Measurements from ENCODE around the gene TFPI. TPM values are rescaled to one million over a fixed set of nuclear protein-coding genes. Genes with fewer than 3 reads are reported as not detected.

The TFPI gene
- total and polyA plus RNA-seq, 11 donors: 13.5 to 63.7 (median 24.6) TPM

DNA sequence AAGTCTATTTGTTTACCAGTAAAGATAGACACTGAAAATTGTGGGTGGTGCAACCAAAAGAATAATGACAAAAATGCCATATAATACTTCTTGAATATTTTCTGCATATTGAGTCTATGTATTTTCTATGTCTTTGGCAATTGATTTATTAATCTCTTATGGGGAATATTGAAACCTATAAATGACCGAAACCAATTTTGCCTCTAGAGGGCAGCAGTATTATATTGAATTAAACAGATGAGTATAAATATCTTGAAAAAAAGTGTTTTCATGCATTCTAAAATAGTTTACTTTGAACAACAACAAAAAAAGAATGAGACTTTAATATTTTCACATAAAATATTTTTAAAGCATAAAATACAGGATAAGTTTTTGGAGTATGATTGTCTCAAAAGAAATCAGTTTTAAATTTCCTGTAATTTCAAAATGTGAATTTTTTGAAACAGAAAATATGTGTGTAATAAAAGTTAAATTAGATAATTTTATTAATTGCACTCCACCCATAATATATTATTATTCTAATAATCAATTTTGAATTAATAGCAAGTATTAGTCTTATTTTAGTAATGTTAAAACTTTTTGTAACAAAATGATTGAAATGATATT lies 56.3 kb downstream of the TFPI start:
- no peak for TF ChIP-seq POLR2A (IDR thresholded peaks at IDR 0.05)
- TF ChIP-seq, protein P1, sequence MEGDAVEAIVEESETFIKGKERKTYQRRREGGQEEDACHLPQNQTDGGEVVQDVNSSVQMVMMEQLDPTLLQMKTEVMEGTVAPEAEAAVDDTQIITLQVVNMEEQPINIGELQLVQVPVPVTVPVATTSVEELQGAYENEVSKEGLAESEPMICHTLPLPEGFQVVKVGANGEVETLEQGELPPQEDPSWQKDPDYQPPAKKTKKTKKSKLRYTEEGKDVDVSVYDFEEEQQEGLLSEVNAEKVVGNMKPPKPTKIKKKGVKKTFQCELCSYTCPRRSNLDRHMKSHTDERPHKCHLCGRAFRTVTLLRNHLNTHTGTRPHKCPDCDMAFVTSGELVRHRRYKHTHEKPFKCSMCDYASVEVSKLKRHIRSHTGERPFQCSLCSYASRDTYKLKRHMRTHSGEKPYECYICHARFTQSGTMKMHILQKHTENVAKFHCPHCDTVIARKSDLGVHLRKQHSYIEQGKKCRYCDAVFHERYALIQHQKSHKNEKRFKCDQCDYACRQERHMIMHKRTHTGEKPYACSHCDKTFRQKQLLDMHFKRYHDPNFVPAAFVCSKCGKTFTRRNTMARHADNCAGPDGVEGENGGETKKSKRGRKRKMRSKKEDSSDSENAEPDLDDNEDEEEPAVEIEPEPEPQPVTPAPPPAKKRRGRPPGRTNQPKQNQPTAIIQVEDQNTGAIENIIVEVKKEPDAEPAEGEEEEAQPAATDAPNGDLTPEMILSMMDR (IDR thresholded peaks at IDR 0.05): peak; percentile 25 to 67 (median 48)
- DNase-seq (no peak), ATAC-seq (no peak)
- no peak overlapping the region for H3K4me3 ChIP-seq
- H3K27me3 ChIP-seq: no peaks in the 10 kb centered on the region
- H3K27ac ChIP-seq: no peak overlapping the region
- intact Hi-C loops (cut with DNase I): loop anchor here in 6 of 10 donors (5.0 to 10.0 kb wide), 5 partner anchors 84 to 1014 kb away; no protein-coding TSS in a partner anchor
- peaks cover 0 to 21% (median 0%) of the 10 kb centered on the region in 12 donors for H3K4me1 ChIP-seq
- WGBS, 4 donors: 28 to 39% (median 33%) methylated on average over 1 of the region's 1 CpG
- H3K9me3 ChIP-seq: peaks cover 0 to 5% (median 0%) of the 10 kb centered on the region in 12 donors
- peaks cover 0 to 31% (median 10%) of the 10 kb centered on the region in 9 donors for H3K36me3 ChIP-seq

DNA sequence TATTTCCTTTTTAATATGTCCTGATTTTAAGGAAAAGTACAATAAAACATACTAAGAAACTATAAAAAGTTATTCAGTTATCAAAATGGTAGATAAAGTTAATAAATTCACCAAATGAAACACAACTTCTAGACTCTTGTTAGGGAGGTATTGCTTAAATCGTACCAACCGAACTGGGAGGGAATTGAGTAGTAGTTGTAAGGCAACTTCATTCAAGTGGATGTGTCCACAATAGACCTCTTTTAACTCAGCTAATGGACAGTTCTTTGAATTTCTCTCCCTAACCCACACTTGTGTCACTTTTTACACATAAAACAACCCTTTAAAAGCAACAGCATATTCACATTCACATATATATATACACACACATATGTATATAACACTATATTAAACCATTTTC lies 57.1 kb downstream of the TFPI start:
- ATAC-seq: no peak
- Histone ChIP-seq H3K4me1 (peaks cover 0 to 13% (median 0%) of the 10 kb centered on the region in 12 donors), H3K9me3 (peaks cover 0 to 6% (median 0%) of the 10 kb centered on the region in 12 donors), H3K4me3 (no peak overlapping the region), H3K27ac (no peak overlapping the region), H3K36me3 (peaks cover 0 to 31% (median 10%) of the 10 kb centered on the region in 9 donors), H3K27me3 (no peaks in the 10 kb centered on the region)
- TF ChIP-seq POLR2A (IDR thresholded peaks at IDR 0.05): no peak
- TF ChIP-seq, protein P1 (IDR thresholded peaks at IDR 0.05): no peak
- no peak for DNase-seq
- 84 to 92% (median 90%) methylated on average over 2 of the region's 2 CpGs for WGBS, 4 donors
- intact Hi-C loops (cut with DNase I): loop anchor here in 6 of 10 donors (5.0 to 10.0 kb wide), 5 partner anchors 85 to 1015 kb away; no protein-coding TSS in a partner anchor

DNA sequence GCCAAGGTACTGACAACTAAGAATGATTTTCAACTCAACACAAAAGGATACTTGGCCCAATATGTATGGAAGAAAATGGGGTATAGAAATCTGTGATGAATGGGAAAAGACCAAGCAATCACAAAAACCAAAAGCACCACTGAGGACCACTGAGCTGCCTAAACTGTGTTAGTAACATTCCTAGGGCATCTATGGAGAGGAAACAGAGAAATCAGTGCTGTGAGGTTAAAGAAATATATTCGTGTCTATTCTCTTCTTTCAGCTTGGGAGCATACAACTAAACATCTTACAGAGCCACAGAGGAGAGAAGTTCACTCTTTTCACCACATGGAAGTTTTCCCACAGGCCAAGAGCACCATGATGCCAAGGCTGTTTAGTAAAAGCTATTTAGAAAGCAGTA lies 58.9 kb downstream of the TFPI start:
- Histone ChIP-seq H3K9me3 (peaks cover 0 to 8% (median 0%) of the 10 kb centered on the region in 12 donors), H3K27ac (no peak overlapping the region), H3K36me3 (peaks cover 0 to 31% (median 10%) of the 10 kb centered on the region in 9 donors), H3K4me1 (peaks cover 0 to 3% (median 0%) of the 10 kb centered on the region in 12 donors), H3K4me3 (no peak overlapping the region), H3K27me3 (no peaks in the 10 kb centered on the region)
- ATAC-seq (no peak), DNase-seq (no peak)
- WGBS, 4 donors: 78 to 85% (median 80%) methylated on average over 1 of the region's 1 CpG
- intact Hi-C loops (cut with DNase I): loop anchor here in 6 of 10 donors (5.0 to 10.0 kb wide), 5 partner anchors 87 to 1017 kb away; no protein-coding TSS in a partner anchor
- no peak for TF ChIP-seq POLR2A (IDR thresholded peaks at IDR 0.05)
- TF ChIP-seq, protein P1 (IDR thresholded peaks at IDR 0.05): no peak

DNA sequence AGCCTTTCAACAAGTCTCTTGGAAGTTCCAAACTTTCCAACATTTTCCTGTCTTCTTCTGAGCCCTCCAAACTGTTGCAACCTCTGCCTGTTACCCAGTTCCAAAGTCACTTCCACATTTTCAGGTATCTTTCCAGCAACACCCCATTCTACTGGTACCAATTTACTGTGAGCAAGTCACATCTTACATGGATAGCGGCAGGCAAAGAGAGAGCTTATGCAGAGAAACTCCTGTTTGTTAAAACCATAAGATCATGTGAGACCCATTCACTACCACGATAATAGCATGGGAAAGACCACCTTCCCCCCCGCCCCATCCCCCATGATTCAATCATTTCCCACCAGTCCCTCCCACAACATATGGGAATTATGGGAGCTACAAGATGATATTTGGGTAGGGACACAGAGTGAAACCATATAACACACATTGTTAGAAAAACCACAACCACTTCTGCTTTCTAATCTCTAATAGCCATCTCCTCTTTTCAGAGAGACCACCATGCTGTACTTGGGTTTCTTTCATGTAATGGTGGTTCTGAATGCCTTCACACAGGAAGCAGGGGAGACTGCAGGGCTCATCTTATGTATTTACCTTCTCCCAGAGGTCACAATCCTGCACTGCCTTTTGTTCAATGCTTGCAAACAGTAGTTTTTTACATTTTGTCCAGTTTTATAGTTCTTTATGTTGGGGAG lies 60.2 kb downstream of the TFPI start:
- no peak for ATAC-seq
- Histone ChIP-seq H3K4me3 (no peak overlapping the region), H3K27me3 (no peaks in the 10 kb centered on the region), H3K27ac (no peak overlapping the region), H3K4me1 (peaks cover 0 to 7% (median 0%) of the 10 kb centered on the region in 12 donors), H3K9me3 (peaks cover 0 to 8% (median 0%) of the 10 kb centered on the region in 12 donors), H3K36me3 (peaks cover 0 to 31% (median 10%) of the 10 kb centered on the region in 9 donors)
- DNase-seq: no peak
- intact Hi-C loops (cut with DNase I): loop anchor here in 1 of 10 donors (10.0 kb wide), 1 partner anchor 351 kb away; no protein-coding TSS in a partner anchor
- whole genome bisulfite sequencing, 4 donors: 94 to 100% (median 95%) methylated on average over 3 of the region's 3 CpGs
- TF ChIP-seq POLR2A (IDR thresholded peaks at IDR 0.05): no peak
- TF ChIP-seq, protein P1 (IDR thresholded peaks at IDR 0.05): no peak

Data from heart left ventricle (tissue), 16 donors.